DMS79 (cell line): ENCODE data around the gene ERC2.
"Not testable (repeated sequence)": the region's sequence is repeated elsewhere in the genome, so short reads cannot be mapped to it uniquely, and the experiment has no call there.

Experiments used
- DNase-seq: peaks from one replicate; lab custom pipeline; 2025; lab: John Stamatoyannopoulos, UW

ERC2 gene

GRCh38 chr3:56060521-56061278 is 407.6 kb downstream of the ERC2 start:
- DNase-seq, result no peak

GRCh38 chr3:56059731-56060130 is 408.5 kb downstream of the ERC2 start:
- no peak for DNase-seq

GRCh38 chr3:56055951-56056350 is 412.3 kb downstream of the ERC2 start:
- no peak for DNase-seq

GRCh38 chr3:56055546-56055945 is 412.7 kb downstream of the ERC2 start:
- no peak for DNase-seq

GRCh38 chr3:56054844-56055243 is 413.4 kb downstream of the ERC2 start:
- no peak for DNase-seq

GRCh38 chr3:56053727-56054126 is 414.5 kb downstream of the ERC2 start:
- DNase-seq, result no peak

- DNase-seq, result no peak
Observed at GRCh38 chr3:56052188-56052587, 416.1 kb downstream of the ERC2 start.

- DNase-seq, result no peak
Observed at GRCh38 chr3:56051052-56051451, 417.2 kb downstream of the ERC2 start.

GRCh38 chr3:56048946-56049345 is 419.3 kb downstream of the ERC2 start:
- no peak for DNase-seq

- DNase-seq, result no peak
Observed at GRCh38 chr3:56048331-56048730, 419.9 kb downstream of the ERC2 start.

GRCh38 chr3:56042326-56042951 is 425.8 kb downstream of the ERC2 start:
- DNase-seq, result no peak

- DNase-seq, result peak; percentile 44
Observed at GRCh38 chr3:56025326-56025725, 442.9 kb downstream of the ERC2 start.

- DNase-seq, result no peak
Observed at GRCh38 chr3:56023546-56023945, 444.7 kb downstream of the ERC2 start.

GRCh38 chr3:56022619-56023018 is 445.6 kb downstream of the ERC2 start:
- DNase-seq, result no peak

- DNase-seq, result peak; percentile 87
Observed at GRCh38 chr3:56019490-56020146, 448.6 kb downstream of the ERC2 start.

GRCh38 chr3:56015374-56015773 is 452.9 kb downstream of the ERC2 start:
- DNase-seq, result not testable (repeated sequence)

- no peak for DNase-seq
Observed at GRCh38 chr3:56012721-56013120, 455.5 kb downstream of the ERC2 start.

- no peak for DNase-seq
Observed at GRCh38 chr3:56005196-56005805, 463.0 kb downstream of the ERC2 start.

- DNase-seq, result no peak
Observed at GRCh38 chr3:56003129-56003528, 465.1 kb downstream of the ERC2 start.

- no peak for DNase-seq
Observed at GRCh38 chr3:56001991-56002390, 466.3 kb downstream of the ERC2 start.

GRCh38 chr3:56001537-56001936 is 466.7 kb downstream of the ERC2 start:
- no peak for DNase-seq

- DNase-seq, result no peak
Observed at GRCh38 chr3:55989366-55989765, 478.9 kb downstream of the ERC2 start.

GRCh38 chr3:55988905-55989304 is 479.4 kb downstream of the ERC2 start:
- no peak for DNase-seq
